Measurements from ENCODE around the gene C6orf163. TPM values are rescaled to one million over a fixed set of nuclear protein-coding genes. Genes with fewer than 3 reads are reported as not detected.
"Not testable (repeated sequence)": the region's sequence is repeated elsewhere in the genome, so short reads cannot be mapped to it uniquely, and the experiment has no call there.

Gene C6orf163
- total RNA-seq = 0.55 and 0.71 TPM in 2 replicates

- H3K4me3 ChIP-seq (ENCODE audit: low read depth, low read length) = no peak within 1 kb of the TSS
- no peak for TF ChIP-seq CTCF (IDR thresholded peaks at IDR 0.05; ENCODE audit: insufficient read depth, low read length, poor library complexity, severe bottlenecking)
- DNase-seq (ENCODE audit: low read depth) = no peak
- H3K36me3 ChIP-seq (ENCODE audit: control insufficient read depth, insufficient read depth, low read length) = no peaks in the 10 kb centered on the region
- no peaks in the 10 kb centered on the region for H3K27me3 ChIP-seq (ENCODE audit: control insufficient read depth, insufficient read depth, low read length)
These were observed at the start of gene C6orf163 for GRCh38 chr6:87344731-87345130. TSS of gene C6orf163 (plus strand) at chr6:87344813. CDS start at chr6:87345100, 287 bp downstream.

DNA sequence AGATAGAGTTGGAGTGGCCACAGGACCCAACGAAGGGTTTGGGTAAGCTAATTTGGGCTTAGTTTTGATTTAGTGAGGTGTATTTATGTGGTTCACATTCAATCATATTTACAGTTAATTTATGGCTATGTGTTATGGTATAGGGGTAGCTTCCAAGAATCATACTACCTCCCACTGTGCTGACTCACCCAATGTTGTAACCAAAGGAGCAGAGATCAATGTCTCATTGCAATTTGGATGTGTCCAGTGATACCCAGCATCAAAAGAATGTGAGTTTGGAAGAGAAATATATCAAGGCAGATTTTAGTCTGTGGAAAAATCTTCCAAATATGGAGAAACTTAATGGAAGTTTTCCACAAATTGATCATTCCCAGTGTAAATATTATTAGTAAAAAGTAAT is 47.5 kb upstream of the C6orf163 start:
- TF ChIP-seq CTCF (IDR thresholded peaks at IDR 0.05; ENCODE audit: insufficient read depth, low read length, poor library complexity, severe bottlenecking) = no peak
- H3K36me3 ChIP-seq (ENCODE audit: control insufficient read depth, insufficient read depth, low read length) = no peaks in the 10 kb centered on the region
- no peaks in the 10 kb centered on the region for H3K27me3 ChIP-seq (ENCODE audit: control insufficient read depth, insufficient read depth, low read length)
- no peak for DNase-seq (ENCODE audit: low read depth)
- H3K4me3 ChIP-seq (ENCODE audit: low read depth, low read length) = no peak overlapping the region

- not testable (repeated sequence) for H3K27me3 ChIP-seq (ENCODE audit: control insufficient read depth, insufficient read depth, low read length); H3K4me3 ChIP-seq (ENCODE audit: low read depth, low read length); DNase-seq (ENCODE audit: low read depth); H3K36me3 ChIP-seq (ENCODE audit: control insufficient read depth, insufficient read depth, low read length)
These were observed 43.3 kb upstream of the C6orf163 start for GRCh38 chr6:87301277-87301676.

- no peak for DNase-seq (ENCODE audit: low read depth)
- no peak for TF ChIP-seq CTCF (IDR thresholded peaks at IDR 0.05; ENCODE audit: insufficient read depth, low read length, poor library complexity, severe bottlenecking)
- H3K36me3 ChIP-seq (ENCODE audit: control insufficient read depth, insufficient read depth, low read length) = no peaks in the 10 kb centered on the region
- no peaks in the 10 kb centered on the region for H3K27me3 ChIP-seq (ENCODE audit: control insufficient read depth, insufficient read depth, low read length)
- no peak overlapping the region for H3K4me3 ChIP-seq (ENCODE audit: low read depth, low read length)
These were observed 35.6 kb upstream of the C6orf163 start for GRCh38 chr6:87308970-87309369.

DNA sequence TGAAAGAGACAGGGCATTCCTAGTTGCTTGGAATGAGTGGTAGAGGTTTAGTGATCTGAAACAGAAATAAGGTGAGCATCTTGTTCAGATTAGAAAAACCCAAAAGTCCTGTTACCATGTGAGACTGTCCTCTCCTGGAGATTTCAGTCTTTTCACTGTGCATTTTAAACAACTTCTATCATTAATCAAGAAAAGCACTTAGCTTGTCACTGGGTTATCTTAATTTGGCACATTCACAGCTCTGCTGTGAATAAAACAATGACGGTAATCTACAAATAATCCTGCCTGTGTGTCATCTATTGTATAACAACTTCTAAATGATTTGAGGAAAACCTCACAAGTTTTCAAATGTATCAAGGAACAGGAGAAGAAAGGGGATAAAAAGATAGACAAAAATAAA is 31.8 kb upstream of the C6orf163 start:
- DNase-seq (ENCODE audit: low read depth) = no peak
- no peaks in the 10 kb centered on the region for H3K27me3 ChIP-seq (ENCODE audit: control insufficient read depth, insufficient read depth, low read length)
- no peaks in the 10 kb centered on the region for H3K36me3 ChIP-seq (ENCODE audit: control insufficient read depth, insufficient read depth, low read length)
- no peak overlapping the region for H3K4me3 ChIP-seq (ENCODE audit: low read depth, low read length)
- no peak for TF ChIP-seq CTCF (IDR thresholded peaks at IDR 0.05; ENCODE audit: insufficient read depth, low read length, poor library complexity, severe bottlenecking)

- no peaks in the 10 kb centered on the region for H3K27me3 ChIP-seq (ENCODE audit: control insufficient read depth, insufficient read depth, low read length)
- H3K4me3 ChIP-seq (ENCODE audit: low read depth, low read length) = no peak overlapping the region
- H3K36me3 ChIP-seq (ENCODE audit: control insufficient read depth, insufficient read depth, low read length) = no peaks in the 10 kb centered on the region
- DNase-seq (ENCODE audit: low read depth) = no peak
- no peak for TF ChIP-seq CTCF (IDR thresholded peaks at IDR 0.05; ENCODE audit: insufficient read depth, low read length, poor library complexity, severe bottlenecking)
These were observed 29.5 kb upstream of the C6orf163 start for GRCh38 chr6:87315071-87315470.

All from kidney epithelial cell (primary cell).